H1 (cell line): Measurements from ENCODE around the gene SLC16A5.

Experiments
- ASH2L ChIP-seq: fragments of 200-600, 300-600 bp; sonication (generic); IDR thresholded peaks from one replicate; pipeline ENCODE4 v1.7.1; 2017; ENCODE audit warnings: low read length
- CHD2 ChIP-seq: IDR thresholded peaks from 2 replicates; pipeline ENCODE4 v1.6.1; 2012; ENCODE audit warnings: low read length, improper control_type of control experiment
- EGR1 ChIP-seq: IDR thresholded peaks from 2 replicates; pipeline ENCODE4 v1.6.1; 2011; ENCODE audit warnings: low read depth, low read length, borderline replicate concordance
- EP300 ChIP-seq, 2 experiments: IDR thresholded peaks; 1 replicate in 1 of 2; 2 replicates in 1 of 2; pipeline ENCODE4 v1.6.1; 2011 to 2012; ENCODE audit warnings: low read depth in 2 of 2, low read length in 2 of 2, mild to moderate bottlenecking in 2 of 2, borderline replicate concordance in 1 of 2, inconsistent platforms in 1 of 2, moderate library complexity in 1 of 2
- FOSL1 ChIP-seq: IDR thresholded peaks from 2 replicates; pipeline ENCODE4 v1.6.1; 2011; ENCODE audit warnings: mild to moderate bottlenecking, low read depth, low read length, moderate library complexity; ENCODE audit not compliant: insufficient read depth
- GABPA ChIP-seq: IDR thresholded peaks from 2 replicates; pipeline ENCODE4 v1.6.1; 2011; ENCODE audit warnings: mild to moderate bottlenecking, low read length, moderate library complexity, borderline replicate concordance; ENCODE audit not compliant: insufficient read depth
- POLR2A ChIP-seq, 2 experiments: IDR thresholded peaks; 1 replicate in 1 of 2; 2 replicates in 1 of 2; pipeline ENCODE4 v1.6.1; 2011; ENCODE audit warnings: low read depth in 2 of 2, low read length in 2 of 2, mild to moderate bottlenecking in 2 of 2; ENCODE audit errors: control extremely low read depth in 1 of 2
- POLR2AphosphoS5 ChIP-seq: IDR thresholded peaks from 2 replicates; pipeline ENCODE4 v1.6.1; 2011; ENCODE audit warnings: low read depth, low read length
- SIX5 ChIP-seq: IDR thresholded peaks from 2 replicates; pipeline ENCODE4 v1.6.1; 2011; ENCODE audit warnings: mild to moderate bottlenecking, low read depth, low read length
- SRF ChIP-seq: IDR thresholded peaks from 2 replicates; pipeline ENCODE4 v1.6.1; 2011; ENCODE audit warnings: mild to moderate bottlenecking, low read depth, low read length, moderate library complexity
- TF ChIP-seq, protein P1 (sequence below), 3 experiments: IDR thresholded peaks; 1 replicate in 2 of 3; 2 replicates in 1 of 3; pipeline versions ENCODE4 v1.5.1 to v1.6.1; 2011; ENCODE audit warnings: low read length in 3 of 3, mild to moderate bottlenecking in 3 of 3, inconsistent platforms in 2 of 3, low read depth in 1 of 3, moderate library complexity in 1 of 3; ENCODE audit not compliant: insufficient read depth in 1 of 3; ENCODE audit errors: control extremely low read depth in 1 of 3

GRCh38 chr17:75153780-75154194 is 66.0 kb downstream of the SLC16A5 start:
- TF ChIP-seq, protein P1, sequence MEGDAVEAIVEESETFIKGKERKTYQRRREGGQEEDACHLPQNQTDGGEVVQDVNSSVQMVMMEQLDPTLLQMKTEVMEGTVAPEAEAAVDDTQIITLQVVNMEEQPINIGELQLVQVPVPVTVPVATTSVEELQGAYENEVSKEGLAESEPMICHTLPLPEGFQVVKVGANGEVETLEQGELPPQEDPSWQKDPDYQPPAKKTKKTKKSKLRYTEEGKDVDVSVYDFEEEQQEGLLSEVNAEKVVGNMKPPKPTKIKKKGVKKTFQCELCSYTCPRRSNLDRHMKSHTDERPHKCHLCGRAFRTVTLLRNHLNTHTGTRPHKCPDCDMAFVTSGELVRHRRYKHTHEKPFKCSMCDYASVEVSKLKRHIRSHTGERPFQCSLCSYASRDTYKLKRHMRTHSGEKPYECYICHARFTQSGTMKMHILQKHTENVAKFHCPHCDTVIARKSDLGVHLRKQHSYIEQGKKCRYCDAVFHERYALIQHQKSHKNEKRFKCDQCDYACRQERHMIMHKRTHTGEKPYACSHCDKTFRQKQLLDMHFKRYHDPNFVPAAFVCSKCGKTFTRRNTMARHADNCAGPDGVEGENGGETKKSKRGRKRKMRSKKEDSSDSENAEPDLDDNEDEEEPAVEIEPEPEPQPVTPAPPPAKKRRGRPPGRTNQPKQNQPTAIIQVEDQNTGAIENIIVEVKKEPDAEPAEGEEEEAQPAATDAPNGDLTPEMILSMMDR (IDR thresholded peaks at IDR 0.05; ENCODE audit: control extremely low read depth in 1 of 3, insufficient read depth in 1 of 3, low read depth in 1 of 3, low read length in 3 of 3), result no peak
- TF ChIP-seq EP300 (IDR thresholded peaks at IDR 0.05; ENCODE audit: borderline replicate concordance in 1 of 2, low read depth in 2 of 2, low read length in 2 of 2), result no peak
- TF ChIP-seq CHD2, result no peak
- no peak; the same call in 1 of the 2 replicates for TF ChIP-seq POLR2AphosphoS5
- no peak for TF ChIP-seq SRF
- no peak for TF ChIP-seq POLR2A (IDR thresholded peaks at IDR 0.05; ENCODE audit: control extremely low read depth in 1 of 2, low read depth in 2 of 2, low read length in 2 of 2)
- TF ChIP-seq SIX5, result no peak
- TF ChIP-seq FOSL1, result no peak
- TF ChIP-seq GABPA, result no peak
- peak; percentile 52 for TF ChIP-seq ASH2L
- no peak for TF ChIP-seq EGR1
